ENCODE data around the gene ZNF628.

Gene ZNF628

GRCh38 chr19:55465460-55466240, 10.8 kb upstream of the ZNF628 start:
- H4K20me1 ChIP-seq (ENCODE audit: insufficient read depth): no peaks in the 10 kb centered on the region
- no peak overlapping the region for H3K4me2 ChIP-seq
- H3K79me2 ChIP-seq (ENCODE audit: insufficient read depth, low read depth): no peaks in the 10 kb centered on the region
- H2AFZ ChIP-seq (ENCODE audit: low read depth): no peak overlapping the region
- TF ChIP-seq CTCF (conservative IDR thresholded peaks at IDR 0.05; ENCODE audit: low read depth, low read length): no peak
- no peak overlapping the region for H3K9ac ChIP-seq
- H3K4me3 ChIP-seq (IDR thresholded peaks at IDR 0.05; ENCODE audit: insufficient read depth, low read depth, low read length): no peak overlapping the region
- H3K4me1 ChIP-seq (ENCODE audit: low read depth, poor library complexity, severe bottlenecking): peaks cover 8% of the 10 kb centered on the region
- peaks cover 38% of the 10 kb centered on the region for H3K27me3 ChIP-seq (ENCODE audit: insufficient read depth, low read depth)
- H3K36me3 ChIP-seq (ENCODE audit: insufficient read depth): no peaks in the 10 kb centered on the region
- H3K27ac ChIP-seq: no peak overlapping the region

DNA sequence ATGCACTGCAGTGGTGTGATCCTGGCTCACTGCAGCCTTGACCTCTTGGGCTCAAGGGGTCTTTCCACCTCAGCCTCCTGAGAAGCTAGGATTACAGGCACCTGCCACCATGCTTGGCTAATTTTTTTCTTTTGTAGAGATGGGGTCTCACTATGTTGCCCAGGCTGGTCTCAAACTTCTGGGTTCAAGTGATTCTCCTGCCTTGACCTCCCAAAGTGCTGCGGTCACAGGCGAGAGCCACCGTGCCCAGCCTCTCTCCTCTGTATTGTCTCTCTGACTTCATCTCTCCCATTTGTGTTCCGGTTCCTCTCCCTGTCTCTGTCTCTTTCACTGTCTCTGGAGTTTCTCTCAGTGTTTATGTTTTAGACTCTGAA, 10.2 kb upstream of the ZNF628 start:
- Histone ChIP-seq H3K4me1 (ENCODE audit: low read depth, poor library complexity, severe bottlenecking) (peaks cover 5% of the 10 kb centered on the region), H3K27ac (no peak overlapping the region), H3K9ac (no peak overlapping the region), H4K20me1 (ENCODE audit: insufficient read depth) (no peaks in the 10 kb centered on the region), H3K27me3 (ENCODE audit: insufficient read depth, low read depth) (peaks cover 43% of the 10 kb centered on the region), H2AFZ (ENCODE audit: low read depth) (no peak overlapping the region), H3K4me2 (no peak overlapping the region), H3K79me2 (ENCODE audit: insufficient read depth, low read depth) (no peaks in the 10 kb centered on the region), H3K4me3 (IDR thresholded peaks at IDR 0.05; ENCODE audit: insufficient read depth, low read depth, low read length) (no peak overlapping the region), H3K36me3 (ENCODE audit: insufficient read depth) (no peaks in the 10 kb centered on the region)
- TF ChIP-seq CTCF (conservative IDR thresholded peaks at IDR 0.05; ENCODE audit: low read depth, low read length): no peak

DNA sequence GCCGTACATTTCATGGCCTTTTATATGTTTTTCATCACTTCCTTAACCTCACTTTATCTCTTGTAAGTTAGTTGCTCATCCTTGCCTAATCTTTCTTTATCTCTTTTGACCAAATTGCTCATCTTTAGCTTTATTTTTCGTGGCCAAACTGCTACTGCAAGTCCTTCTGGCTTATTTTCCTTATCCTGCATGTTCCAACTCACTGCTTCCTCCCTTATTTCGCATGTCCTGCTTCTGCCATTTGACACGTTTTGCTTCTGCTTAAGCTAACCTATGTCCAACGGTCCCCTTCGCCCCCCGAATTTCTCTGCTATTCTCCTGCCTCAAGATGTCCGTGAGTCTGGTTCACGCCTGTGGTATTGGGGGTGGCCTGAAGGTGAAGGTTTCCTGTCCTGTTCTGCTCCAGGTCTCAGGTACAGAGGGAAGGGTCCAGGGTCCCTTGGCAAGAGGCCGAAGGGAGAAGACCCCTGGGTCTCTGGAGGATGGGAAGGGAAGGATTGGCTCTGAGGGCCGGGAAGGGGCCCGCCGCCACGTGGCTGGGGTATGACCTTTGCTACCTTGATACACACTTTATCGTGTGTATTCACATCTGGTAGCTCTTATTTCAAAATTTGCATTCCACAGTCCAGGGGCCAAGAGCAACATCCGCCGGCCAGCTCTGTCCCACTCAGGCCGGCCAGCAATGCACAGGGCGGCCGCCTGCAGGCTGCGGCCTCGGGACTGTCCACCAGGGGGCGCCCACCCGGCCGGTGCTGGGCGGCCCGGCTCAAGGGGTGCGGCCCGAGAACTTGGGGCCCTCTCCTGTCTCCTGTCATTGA, 9.0 kb upstream of the ZNF628 start:
- H2AFZ ChIP-seq (ENCODE audit: low read depth): no peak overlapping the region; the same call in 1 of the 2 replicates

DNA sequence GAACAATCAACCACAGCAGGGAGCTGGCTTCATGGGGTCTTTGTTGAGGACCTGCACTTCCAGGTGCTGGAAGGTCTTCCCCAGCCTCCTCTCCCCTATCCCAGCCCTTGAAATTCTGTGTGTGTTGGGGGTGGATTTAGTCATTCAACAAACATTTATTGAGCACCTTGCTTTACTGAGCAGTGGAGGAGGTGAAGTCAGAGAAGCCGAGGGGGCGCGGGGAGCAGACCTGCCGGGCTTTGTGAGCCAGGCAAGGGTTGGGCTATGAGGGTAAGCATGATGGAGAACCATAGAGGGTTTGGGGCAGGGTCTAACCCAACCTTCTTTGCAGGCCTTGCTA, 8.4 kb upstream of the ZNF628 start:
- no peak overlapping the region for H3K9ac ChIP-seq
- H3K27ac ChIP-seq: no peak overlapping the region
- H3K27me3 ChIP-seq (ENCODE audit: insufficient read depth, low read depth): peaks cover 46% of the 10 kb centered on the region
- no peaks in the 10 kb centered on the region for H3K4me1 ChIP-seq (ENCODE audit: low read depth, poor library complexity, severe bottlenecking)
- H3K36me3 ChIP-seq (ENCODE audit: insufficient read depth): no peaks in the 10 kb centered on the region
- TF ChIP-seq CTCF (conservative IDR thresholded peaks at IDR 0.05; ENCODE audit: low read depth, low read length): peak; percentile 61; the same call in 1 of the 2 replicates
- H2AFZ ChIP-seq (ENCODE audit: low read depth): no peak overlapping the region; the same call in 1 of the 2 replicates
- H3K79me2 ChIP-seq (ENCODE audit: insufficient read depth, low read depth): no peaks in the 10 kb centered on the region
- H3K4me3 ChIP-seq (IDR thresholded peaks at IDR 0.05; ENCODE audit: insufficient read depth, low read depth, low read length): no peak overlapping the region
- H4K20me1 ChIP-seq (ENCODE audit: insufficient read depth): no peaks in the 10 kb centered on the region
- no peak overlapping the region for H3K4me2 ChIP-seq

More for the DNA sequence above, 9.0 kb upstream of the ZNF628 start:
- Histone ChIP-seq H4K20me1 (ENCODE audit: insufficient read depth) (no peaks in the 10 kb centered on the region), H3K9ac (no peak overlapping the region), H3K79me2 (ENCODE audit: insufficient read depth, low read depth) (no peaks in the 10 kb centered on the region), H3K4me2 (no peak overlapping the region), H3K27me3 (ENCODE audit: insufficient read depth, low read depth) (peaks cover 46% of the 10 kb centered on the region), H3K4me1 (ENCODE audit: low read depth, poor library complexity, severe bottlenecking) (peaks cover under 1% of the 10 kb centered on the region), H3K4me3 (IDR thresholded peaks at IDR 0.05; ENCODE audit: insufficient read depth, low read depth, low read length) (no peak overlapping the region), H3K36me3 (ENCODE audit: insufficient read depth) (no peaks in the 10 kb centered on the region), H3K27ac (no peak overlapping the region)
- TF ChIP-seq CTCF (conservative IDR thresholded peaks at IDR 0.05; ENCODE audit: low read depth, low read length): peak; percentile 96
